Eye (tissue), 1 donor: ENCODE measurements around the gene GSC.
"Not testable (repeated sequence)": the region's sequence is repeated elsewhere in the genome, so short reads cannot be mapped to it uniquely, and the experiment has no call there.

ENCODE experiments used
- DNase-seq: peaks from one replicate; pipeline ENCODE4 v3.0.0-alpha.2; 2015

The GSC gene

DNA sequence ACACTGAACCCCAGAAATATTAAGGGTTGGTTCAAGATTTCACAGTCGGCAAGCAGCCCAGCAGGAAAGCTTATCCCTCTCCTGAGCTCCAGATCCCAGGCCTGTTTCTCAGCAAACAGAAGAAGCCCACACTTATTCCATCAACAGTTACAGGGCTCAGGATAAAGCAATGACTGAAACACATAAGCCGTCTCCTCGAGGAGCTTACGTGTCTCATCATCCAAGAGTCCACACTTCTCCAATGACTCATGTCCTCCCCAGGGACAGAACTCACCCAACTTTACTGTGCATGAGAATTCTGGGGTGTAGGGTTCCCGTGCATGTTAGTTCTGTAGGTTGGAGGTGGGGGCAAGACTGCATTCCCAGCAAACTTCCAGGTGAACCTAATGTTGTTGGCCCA, 31.2 kb downstream of the GSC start:
- no peak for DNase-seq

DNA sequence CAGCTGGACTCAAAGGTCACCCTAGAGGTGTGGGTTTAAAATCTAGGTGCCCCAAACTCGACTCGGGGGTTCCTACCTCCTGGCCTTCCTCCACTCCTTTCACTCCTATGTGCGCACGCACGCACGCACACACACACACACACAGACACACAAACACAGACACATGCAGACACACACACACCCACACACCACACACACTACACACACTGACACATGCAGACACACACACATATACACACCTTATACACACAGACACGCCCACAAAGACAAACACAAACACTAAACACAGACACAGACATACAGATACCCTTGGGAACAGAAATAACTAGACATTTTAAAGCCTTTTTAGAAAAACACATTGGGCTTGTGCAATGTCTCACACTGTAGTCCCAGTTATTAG, 31.8 kb downstream of the GSC start:
- DNase-seq = no peak

DNA sequence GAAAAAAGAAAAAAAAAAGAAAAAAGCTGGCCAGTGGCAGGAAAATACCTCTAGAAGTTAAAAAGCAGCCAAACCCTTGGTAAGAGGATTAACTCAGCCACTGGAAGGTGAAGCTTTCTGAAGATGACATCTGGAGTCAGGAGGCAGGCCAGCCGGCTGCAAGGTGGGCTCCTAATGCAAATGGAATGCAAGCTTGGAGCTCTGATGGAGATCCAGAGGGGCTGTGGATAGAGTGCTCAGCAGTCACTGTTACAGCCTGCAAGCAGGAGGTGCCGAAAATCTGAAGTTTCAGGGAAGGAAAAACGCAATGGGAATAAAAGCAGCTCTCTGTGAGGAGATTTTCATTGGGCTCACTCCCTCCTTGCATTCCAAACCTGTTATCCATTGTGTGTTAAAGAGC, 41.0 kb downstream of the GSC start:
- no peak for DNase-seq

DNA sequence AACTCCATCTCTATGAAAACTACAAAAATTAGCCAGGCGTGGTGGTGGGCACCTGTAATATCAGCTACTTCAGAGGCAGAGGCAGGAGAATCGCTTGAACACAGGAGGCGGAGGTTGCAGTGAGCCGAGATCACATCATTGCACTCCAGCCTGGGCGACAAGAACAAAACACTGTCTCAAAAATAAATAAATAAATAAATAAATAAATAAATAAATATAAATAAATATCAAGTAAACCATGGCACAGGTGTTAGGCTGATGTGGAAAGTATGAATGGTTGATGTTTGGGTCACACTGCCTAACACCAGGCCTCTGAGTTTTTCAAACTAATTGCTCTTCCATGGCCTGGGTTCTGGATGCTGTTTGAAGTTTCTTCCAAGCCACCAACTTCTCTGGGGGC, 41.5 kb downstream of the GSC start:
- DNase-seq = not testable (repeated sequence)

DNA sequence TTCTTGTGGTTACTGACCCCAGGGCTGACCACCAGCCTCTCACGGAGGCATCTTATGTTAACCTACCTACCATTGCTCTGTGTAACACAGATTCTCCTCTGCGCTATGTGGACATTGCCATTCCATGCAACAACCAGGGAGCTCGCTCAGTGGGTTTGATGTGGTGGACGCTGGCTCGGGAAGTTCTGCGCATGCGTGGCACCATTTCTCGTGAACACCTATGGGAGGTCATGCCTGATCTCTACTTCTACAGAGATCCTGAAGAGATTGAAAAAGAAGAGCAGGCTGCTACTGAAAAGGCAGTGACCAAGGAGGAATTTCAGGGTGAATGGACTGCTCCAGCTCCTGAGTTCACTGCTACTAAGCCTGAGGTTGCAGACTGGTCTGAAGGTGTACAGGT, 43.3 kb downstream of the GSC start:
- DNase-seq = not testable (repeated sequence)

DNA sequence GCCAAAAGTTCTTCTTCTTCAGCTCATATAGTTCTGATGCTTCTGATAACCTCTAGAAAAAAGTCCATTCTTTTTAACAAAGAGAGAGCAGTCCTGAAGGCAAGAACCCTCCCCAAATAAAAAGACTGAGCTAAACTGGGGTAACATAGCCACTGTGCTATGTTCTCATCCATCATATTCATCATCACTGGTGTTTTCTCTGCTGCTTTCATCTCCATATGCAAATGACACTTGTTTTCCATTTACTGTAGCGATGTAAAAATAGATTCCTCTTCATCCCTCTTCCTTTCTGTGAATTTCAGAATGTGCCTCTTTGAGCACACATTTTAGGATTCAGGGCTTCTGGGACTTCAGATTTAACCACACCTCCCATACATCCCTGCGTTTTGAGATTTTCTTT, 44.9 kb downstream of the GSC start:
- no peak for DNase-seq

DNA sequence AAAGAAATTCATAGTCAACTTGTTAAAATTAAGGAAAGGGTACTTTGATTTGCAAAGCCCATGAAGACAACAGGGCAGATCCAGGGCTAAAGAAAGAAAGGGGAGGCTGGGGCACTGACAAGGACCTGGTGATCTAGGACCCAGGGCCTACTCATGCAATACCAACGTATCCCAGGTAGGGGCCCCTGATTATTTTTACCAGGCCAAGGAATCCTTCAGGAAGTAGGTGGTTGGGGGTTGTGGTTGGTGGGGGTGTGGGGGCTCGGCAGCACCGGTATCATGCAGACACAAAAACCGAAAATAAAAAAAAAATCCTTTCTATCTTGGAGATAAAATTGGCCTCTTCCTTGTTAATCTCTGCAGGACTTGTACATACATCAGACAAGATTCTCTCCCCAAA, 47.5 kb downstream of the GSC start:
- DNase-seq = no peak
